GM12878 (cell line): ENCODE results near the gene SORBS2.

Experiments used
- ASH2L ChIP-seq: fragments of 300-600, 200-600 bp; sonication (generic); IDR thresholded peaks from 2 replicates; pipeline ENCODE4 v1.6.1; 2017; ENCODE audit warnings: low read depth, mild to moderate bottlenecking, borderline replicate concordance
- BCL11A ChIP-seq: IDR thresholded peaks from 2 replicates; pipeline ENCODE4 v1.6.1; 2011; ENCODE audit warnings: low read depth, low read length
- CEBPB ChIP-seq, 2 experiments: fragments of 150-350 bp in 1 of 2; IDR thresholded peaks; 2 replicates each; pipeline ENCODE4 v1.6.1; 2012 to 2014; ENCODE audit warnings: low read depth in 2 of 2, low read length in 2 of 2, borderline replicate concordance in 1 of 2, inconsistent platforms in 1 of 2
- CTCF ChIP-seq, 3 experiments: IDR thresholded peaks in 2 of 3; conservative IDR thresholded peaks in 1 of 3; 2 replicates each; pipeline ENCODE4 v1.5.1; 2011; ENCODE audit warnings: low read depth in 3 of 3, low read length in 3 of 3, mild to moderate bottlenecking in 3 of 3, control low read depth in 2 of 3, moderate library complexity in 2 of 3, inconsistent platforms in 1 of 3, mixed read lengths in 1 of 3; ENCODE audit not compliant: control insufficient read depth in 2 of 3, insufficient read depth in 1 of 3; ENCODE audit errors: extremely low read depth in 1 of 3
- ELK1 ChIP-seq: IDR thresholded peaks from 2 replicates; pipeline ENCODE4 v1.6.1; 2012; ENCODE audit warnings: low read depth, low read length, improper control_type of control experiment
- EP300 ChIP-seq, 2 experiments: fragments of 150-350 bp in 1 of 2; IDR thresholded peaks; 2 replicates each; pipeline ENCODE4 v1.6.1; 2011 to 2012; ENCODE audit warnings: low read depth in 2 of 2, low read length in 2 of 2, borderline replicate concordance in 1 of 2, improper control_type of control experiment in 1 of 2, inconsistent platforms in 1 of 2; ENCODE audit not compliant: control insufficient read depth in 1 of 2
- EZH2 ChIP-seq: IDR thresholded peaks from 2 replicates; pipeline ENCODE4 v1.6.1; 2012; ENCODE audit warnings: low read depth, mild to moderate bottlenecking, control low read depth, inconsistent platforms, low read length, borderline replicate concordance; ENCODE audit not compliant: control insufficient read depth
- FOXK2 ChIP-seq: fragments of 450-650 bp; IDR thresholded peaks from 2 replicates; pipeline ENCODE4 v1.6.1; 2017; ENCODE audit warnings: mild to moderate bottlenecking, moderate library complexity
- NR2C1 ChIP-seq: fragments of 450-650 bp; IDR thresholded peaks from 2 replicates; pipeline ENCODE4 v1.6.1; 2017; ENCODE audit warnings: antibody characterized with exemption, mild to moderate bottlenecking, moderate library complexity
- SMC3 ChIP-seq: IDR thresholded peaks from 2 replicates; pipeline ENCODE4 v1.6.1; 2011; ENCODE audit warnings: low read length, improper control_type of control experiment, borderline replicate concordance
- ZBTB11 ChIP-seq: fragments of 450-650 bp; formaldehyde crosslinking; IDR thresholded peaks from 2 replicates; pipeline ENCODE4 v1.5.0; 2022; ENCODE audit warnings: mild to moderate bottlenecking, missing genetic modification characterization

DNA sequence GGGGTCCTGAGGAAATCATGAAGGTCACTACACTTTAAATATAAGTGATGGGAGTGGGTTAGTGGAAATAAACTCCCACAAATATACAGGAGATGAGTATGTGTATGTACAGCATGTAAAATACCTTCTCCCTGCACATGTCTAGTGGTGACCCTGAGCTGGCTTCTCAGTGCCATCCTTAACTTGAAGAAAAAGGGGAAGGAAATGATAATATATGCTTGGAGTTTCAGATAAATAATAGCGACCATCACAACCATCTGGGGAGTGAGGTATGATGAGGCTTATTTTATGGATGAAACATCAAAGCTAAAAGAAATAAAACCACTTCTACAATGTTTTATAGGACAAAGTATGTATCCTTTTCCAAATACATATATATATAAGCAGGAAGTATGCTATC, 41.0 kb upstream of the SORBS2 start:
- TF ChIP-seq ELK1 (no peak), FOXK2 (no peak), CTCF (IDR thresholded peaks at IDR 0.05 in 2 of 3, conservative IDR thresholded peaks at IDR 0.05 in 1 of 3; ENCODE audit: control insufficient read depth in 2 of 3, extremely low read depth in 1 of 3, insufficient read depth in 1 of 3, low read depth in 3 of 3, low read length in 3 of 3) (no peak), NR2C1 (no peak), EP300 (IDR thresholded peaks at IDR 0.05; ENCODE audit: borderline replicate concordance in 1 of 2, control insufficient read depth in 1 of 2, low read depth in 2 of 2, low read length in 2 of 2) (no peak), SMC3 (no peak), ASH2L (no peak), EZH2 (no peak), ZBTB11 (CRISPR knock-in tag) (no peak), CEBPB (IDR thresholded peaks at IDR 0.05; ENCODE audit: borderline replicate concordance in 1 of 2, low read depth in 2 of 2, low read length in 2 of 2) (no peak), BCL11A (no peak)
